ENCODE measurements around the gene SPATA12.

Gene SPATA12

DNA sequence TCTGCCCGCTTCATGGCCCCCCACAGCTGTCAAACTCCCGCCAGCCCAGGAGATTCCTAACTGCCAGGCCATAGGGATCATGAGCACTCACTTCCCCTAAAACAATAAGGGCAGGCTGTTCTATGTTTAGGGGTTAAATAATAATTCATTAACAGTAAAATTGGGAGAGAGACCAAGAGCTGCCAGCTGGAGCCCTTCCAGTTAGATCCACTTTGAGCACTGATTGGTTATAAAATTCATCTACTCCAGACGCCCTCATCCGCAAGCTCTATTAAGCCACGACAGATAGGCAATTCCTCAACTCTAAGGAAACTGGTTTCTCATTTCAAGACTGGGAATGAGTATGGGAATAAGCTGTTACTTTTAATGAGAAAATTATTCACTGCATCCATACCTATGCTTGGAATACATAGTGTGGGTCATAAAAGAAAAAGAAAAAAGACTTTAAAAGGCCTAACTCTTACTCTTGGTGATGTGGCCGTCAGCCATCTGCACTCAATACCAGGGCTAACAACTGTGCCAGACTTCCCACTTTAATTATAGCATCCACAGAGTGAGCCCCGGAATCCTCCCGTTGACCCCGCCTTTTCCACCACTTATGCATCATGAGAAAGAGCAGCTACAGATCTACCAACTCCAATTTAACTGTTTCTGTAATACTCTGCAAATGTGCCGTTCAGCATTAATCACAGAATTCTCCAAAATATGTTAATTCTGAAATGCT, 60.1 kb downstream of the SPATA12 start:
- no peak for DNase-seq
